CD4-positive, alpha-beta T cell treated with Interleukin-4 for 4 hours (primary cell): ENCODE data around the gene LRRC4C.

ENCODE experiments used
- DNase-seq: peaks from one replicate; pipeline ENCODE4 v3.0.0-alpha.2; 2020

LRRC4C gene

DNA sequence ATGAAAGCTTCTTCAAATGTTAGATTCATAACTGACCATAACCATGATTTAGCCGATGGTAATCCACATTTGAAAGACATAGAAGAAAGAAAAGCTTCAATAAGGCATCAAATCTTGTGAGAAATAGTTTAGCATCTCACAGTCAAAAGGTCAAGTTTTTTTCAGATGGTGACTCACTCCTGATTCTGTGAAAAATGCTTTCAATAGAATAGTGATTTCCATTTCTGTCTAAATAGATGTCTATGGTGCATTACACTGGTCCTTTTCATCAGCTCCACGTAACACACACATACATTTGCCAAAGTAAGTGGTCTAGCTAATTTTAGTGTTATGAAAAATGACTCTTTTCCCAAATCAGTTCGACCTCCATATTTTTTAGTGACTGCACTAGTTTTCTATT is 139.2 kb downstream of the LRRC4C start:
- no peak for DNase-seq

DNA sequence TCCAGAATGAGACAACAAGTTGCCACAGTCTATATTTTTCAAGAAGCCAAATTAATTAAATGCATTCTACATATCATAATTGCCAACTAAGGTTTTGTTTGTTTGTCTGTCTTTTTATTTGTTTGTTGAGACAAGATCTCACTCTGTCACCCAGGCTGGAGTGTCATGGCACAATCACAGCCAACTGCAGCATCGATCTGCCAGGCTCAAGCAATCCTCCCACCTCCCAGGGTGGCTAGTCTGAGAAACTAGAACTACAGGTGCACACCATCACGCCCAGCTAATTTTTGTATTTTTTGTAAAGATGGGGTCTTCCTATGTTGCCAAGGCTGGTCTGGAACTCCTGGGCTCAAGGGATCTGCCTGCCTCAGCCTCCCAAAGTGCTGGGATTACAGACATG is 140.0 kb downstream of the LRRC4C start:
- DNase-seq = no peak

DNA sequence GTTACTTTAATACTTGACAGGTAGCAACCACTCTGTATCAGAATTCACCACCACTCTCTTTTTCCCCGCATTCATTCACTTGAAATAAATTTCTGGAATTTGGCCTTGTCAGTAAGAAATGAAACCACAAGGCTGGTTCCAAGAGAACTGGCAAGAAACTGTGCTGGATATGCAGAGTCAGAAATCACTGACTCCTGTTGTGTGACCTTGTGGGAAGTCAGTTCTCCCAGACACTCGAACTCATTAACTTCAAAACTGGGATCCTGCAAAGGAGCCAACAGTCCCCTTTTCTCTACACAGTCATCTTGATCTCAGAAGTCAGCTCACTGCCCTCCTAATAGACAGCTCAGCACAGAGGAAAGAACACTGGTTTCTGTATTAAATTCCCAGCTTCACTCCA is 142.7 kb downstream of the LRRC4C start:
- DNase-seq = no peak

DNA sequence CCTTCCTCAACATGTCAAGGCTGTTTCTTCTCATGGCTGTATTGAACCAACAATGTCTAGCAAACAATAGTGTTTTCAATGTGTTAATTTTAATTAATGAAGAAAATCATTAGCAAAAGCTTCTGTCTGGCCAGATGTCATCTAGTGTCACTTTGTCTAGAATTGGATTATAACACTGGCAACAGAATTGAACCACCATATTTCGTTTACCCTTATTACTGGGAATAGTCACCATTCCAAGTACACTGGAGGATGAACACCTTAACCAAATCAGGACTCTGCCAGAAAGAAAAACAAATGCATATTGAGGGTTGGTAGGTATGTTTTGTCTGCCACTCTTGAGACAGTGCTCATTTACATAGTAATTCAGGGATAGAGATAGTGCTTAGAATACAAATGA is 146.2 kb downstream of the LRRC4C start:
- DNase-seq = no peak

DNA sequence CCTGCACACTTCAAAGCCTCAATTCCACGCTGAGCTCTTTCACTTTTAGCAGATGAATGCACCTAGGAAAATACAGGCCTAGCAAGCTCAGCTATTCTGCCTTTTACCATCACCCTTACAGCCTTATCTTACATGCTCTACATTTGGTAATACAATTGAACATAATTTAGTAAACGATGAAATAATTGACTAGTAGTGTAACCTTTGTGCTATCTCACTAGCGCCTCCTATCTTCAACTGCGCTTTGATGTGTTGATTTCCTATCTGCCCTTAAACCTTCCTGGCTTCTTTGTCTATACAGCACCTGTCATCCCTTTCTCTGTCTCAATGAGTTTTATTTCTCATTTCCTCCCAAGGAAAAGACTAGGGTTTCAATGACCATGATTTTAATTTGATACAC is 149.7 kb downstream of the LRRC4C start:
- no peak for DNase-seq

DNA sequence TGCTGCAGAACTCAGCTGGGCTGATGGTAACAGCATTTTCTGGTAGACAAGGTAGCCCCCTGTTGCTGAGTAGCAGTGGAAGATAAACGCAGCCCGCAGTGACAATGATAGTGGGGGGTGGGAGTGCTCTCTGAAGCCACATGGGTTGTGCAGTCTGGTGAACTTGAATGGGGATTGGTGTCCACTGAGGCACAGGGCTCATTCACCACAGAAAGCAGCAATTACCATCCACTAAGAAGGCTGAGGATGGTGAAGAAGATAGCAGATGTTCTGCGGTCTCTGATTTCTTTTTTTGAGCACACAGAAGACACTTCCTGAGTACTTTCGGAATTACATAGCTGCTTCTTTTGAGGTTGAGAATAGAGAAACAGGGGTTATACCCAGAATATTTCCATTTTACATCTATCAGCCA is 150.3 kb downstream of the LRRC4C start:
- no peak for DNase-seq

DNA sequence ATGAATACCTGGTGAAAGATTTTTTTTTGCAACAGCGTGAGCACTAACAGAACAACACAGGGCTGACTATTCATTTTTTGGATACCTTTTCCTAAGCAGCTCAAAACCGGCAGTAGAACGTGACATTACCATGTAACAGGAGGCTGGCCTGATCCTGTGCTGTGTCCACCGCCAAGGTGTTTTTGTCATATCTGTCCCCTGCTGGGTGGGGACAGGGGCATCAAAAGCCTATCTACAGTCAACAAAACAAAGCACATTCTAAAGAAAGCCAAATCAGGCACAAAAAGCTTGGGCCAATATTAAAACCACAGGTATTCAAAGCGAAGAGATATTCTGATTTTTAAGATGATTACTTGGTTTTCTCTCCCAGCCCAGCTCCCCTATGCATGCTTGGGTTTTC is 151.2 kb downstream of the LRRC4C start:
- no peak for DNase-seq

DNA sequence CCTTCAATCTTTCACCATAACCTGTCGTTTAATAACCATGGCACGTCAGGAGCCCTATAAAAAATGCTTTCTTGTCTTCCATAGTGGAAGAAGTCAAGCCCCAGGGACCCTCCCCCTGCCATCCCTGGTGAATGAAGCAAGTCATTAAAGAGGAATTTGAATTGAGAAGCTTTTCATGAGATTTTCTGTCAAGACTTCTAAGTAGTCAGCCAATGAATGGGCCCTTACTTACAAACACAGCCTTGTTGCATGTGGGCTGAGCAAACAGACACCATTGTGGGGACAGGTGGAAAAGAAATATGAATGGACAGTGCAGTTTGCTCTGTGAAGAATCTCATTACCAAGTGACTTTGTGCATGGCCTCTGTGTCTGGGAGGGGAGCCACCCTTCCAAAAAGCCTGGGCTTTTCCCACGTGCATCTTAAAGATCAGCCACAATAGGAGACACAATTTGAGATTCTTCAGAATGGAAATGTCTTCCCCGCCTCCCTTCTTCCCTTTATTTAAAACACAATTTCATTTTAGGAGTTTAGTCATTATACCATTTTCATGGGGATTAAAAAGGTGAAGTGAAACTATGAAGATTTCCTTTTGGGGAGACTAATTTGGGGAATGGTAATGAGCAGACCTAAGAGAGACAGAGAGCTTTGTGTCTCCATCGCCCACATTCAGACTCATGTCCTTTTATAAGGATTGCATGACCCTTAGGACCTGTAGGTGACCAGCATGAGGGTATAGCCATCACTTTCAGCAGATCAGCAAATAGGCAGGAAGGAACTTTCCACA is 152.0 kb downstream of the LRRC4C start:
- DNase-seq = no peak

DNA sequence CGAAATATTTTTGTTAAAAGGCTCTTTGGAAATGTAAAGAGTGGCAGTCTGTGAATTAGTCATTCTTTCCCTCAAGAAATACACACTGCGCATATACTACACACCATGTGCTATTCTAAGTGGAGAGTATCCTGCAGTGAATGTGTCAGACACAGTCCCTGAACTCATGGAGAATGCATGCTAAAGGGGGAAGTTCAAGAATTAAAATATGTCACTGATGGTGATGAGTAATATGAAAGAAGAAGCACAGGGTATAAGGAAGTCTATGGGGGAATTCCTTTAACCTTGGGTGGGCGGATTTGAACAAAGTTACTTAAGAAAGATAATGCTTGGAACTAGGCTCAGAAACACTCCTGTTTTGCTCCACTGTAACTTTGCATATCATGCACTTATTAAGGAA is 153.0 kb downstream of the LRRC4C start:
- no peak for DNase-seq

DNA sequence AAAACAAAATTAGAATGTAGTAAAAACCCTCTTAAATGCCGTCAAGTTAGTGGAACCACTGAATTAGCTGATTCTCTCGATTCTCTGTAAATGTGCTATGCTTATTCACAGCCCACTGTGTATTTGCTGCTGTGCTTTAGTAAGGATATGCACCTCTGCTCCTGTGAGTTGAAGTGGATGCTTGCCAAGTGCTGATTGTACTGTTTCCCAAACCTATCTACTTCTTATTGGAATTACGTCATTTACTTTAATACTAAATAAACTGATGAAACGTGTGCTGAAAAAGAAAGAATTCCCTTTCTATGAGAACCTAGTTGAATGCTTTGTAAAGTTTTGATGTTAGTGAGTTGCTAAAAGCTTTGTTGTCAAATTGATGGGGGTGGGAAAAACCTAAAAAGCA is 158.4 kb downstream of the LRRC4C start:
- no peak for DNase-seq

DNA sequence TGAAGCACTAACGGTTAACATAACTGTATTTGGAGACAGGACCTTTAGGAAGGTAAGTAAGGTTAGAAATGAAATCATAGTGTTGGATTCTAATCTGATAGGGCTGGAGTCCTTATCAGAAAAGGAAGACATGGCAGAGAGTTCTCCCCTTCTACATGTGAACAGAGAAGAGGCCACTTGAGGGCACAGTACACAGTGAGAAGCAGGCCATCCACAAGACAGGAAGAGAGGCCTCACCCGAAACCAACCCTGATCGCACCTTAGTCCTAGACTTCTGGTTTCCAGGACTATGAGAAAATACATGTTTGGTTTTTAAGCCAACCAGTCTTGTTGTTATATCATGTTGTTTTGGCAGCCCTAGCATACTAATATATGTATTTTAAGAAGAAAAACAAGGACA is 170.0 kb downstream of the LRRC4C start:
- no peak for DNase-seq

DNA sequence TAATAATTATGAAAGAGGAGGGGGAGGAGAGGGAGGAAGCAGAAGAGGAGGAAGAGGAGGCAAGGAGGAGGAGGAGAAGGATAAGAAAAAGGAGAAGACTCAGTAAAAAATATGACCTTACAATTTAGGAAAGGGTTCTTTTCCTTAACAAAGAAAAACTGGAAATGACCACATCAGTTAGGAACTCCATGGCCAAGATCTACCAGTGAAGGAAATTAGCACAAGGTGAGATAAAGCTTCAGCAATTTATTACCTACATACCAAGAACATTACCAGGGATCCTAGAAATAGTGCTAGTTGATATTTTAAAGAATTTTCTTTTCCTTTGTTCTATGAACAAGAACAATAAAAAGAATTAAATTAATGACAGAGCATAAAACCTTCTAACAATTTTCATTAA is 172.7 kb downstream of the LRRC4C start:
- DNase-seq = no peak

DNA sequence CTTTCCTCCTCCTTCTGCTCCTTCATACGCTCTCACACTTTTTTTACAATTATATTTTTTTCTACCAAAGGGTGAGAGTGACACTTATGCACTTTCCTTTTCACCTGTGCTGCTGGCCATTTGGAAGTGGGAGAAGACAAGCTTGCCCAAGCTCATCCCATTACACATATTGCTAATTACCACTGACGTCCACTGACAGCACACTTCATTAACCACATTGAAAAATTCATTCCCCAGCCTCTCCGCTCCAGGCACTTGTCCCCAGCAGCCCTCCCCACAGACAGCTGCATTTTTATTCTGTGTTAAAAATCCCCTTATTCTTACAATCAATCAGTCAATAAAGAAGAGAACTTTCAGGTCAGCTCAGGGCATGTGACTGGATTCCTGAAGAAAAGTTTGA is 175.1 kb downstream of the LRRC4C start:
- DNase-seq = no peak

DNA sequence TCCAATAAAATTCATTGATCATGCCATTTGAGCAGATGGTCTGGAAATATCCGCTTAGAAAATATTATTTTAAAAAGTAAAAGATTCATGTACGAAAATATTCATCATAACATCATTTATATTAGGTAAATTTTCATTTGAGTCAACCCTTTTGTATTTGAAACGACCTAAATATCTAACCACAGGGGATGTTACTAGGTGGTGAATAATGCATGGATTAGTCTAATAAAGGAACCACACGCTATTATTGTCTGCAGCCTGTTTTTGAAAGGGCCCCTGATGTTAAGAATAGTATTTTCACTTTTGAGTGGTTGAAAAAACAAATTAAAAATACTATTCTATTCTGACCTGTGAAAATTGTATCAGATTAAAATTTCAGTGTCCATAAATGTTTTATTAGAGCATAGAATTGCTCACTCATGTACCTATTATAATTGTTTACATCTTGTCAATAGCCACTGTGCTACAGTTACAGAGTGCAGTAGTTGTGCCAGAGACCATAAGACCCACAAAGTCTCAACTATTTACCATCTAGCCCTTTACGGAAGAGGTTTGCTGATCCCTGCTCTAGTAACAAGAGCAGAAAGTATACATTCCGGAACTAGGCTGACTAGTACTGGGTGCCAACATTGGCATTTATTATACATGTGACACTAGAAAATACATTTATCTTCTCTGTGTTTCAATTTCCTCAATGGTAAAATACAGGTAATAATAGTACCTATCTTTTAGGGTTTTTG is 176.1 kb downstream of the LRRC4C start:
- no peak for DNase-seq

DNA sequence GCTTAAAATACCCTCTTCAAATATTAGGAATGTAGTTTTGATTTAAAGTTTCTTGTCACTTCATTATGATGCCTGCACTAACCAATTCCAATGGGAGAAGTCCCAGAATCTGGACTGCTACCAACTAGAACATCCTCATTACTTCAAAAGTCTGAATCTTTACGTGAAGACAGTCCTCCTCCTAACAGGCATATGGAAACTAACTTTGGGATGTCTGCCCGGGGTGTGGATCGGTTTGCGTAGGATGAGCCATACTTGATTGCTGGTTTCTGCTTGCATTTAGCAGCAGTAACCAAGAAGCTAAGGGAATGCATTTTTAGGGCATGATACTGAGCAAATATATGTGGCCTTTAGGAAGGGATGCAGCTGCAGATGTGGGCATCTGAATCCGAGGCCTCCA is 177.1 kb downstream of the LRRC4C start:
- no peak for DNase-seq

DNA sequence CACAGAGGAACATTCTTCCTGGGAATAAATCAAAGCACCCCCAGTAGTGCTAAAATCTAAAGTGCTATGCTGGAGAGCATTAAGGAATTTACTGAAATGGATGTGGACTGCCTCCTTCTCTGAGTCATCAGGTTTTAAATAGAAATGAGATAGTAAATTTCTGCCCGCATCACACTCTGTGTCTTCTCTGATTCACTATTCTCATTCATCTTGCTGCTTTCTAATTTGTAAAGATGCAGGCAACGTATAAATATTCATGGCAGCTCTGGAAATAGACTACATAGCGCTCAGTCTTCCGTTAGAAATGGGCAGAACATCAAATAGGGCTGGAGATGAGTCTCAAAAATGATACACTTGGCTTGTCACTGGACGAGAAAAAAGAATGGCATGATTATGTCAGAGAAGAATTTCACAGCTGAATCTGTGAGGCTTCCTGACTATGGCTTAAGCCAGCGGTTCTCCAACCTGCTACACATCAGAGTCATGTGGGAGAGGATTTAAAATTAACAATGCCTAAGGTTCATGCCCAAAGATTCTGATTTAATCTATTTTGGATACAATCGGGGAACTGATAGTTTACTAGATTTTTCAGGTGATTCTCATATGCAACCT is 178.2 kb downstream of the LRRC4C start:
- DNase-seq = no peak

DNA sequence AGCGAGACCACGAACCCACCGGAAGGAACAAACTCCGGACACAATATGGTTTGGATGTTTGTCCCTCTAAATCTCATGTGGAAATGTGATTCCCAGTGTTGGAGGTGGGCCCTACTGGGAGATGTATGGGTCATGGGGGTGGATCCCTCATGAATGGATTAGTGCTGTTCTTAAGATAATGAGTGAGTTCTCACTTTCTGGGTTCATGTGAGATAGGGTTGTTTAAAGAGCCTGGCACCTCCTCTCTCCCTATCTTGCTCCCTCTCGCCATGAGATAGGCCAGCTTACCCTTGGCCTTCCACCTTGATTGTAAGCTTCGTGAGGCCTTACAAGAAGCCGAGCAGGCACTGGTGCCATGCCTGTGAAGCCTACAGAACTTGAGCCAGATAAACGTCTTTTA is 184.6 kb downstream of the LRRC4C start:
- no peak for DNase-seq

DNA sequence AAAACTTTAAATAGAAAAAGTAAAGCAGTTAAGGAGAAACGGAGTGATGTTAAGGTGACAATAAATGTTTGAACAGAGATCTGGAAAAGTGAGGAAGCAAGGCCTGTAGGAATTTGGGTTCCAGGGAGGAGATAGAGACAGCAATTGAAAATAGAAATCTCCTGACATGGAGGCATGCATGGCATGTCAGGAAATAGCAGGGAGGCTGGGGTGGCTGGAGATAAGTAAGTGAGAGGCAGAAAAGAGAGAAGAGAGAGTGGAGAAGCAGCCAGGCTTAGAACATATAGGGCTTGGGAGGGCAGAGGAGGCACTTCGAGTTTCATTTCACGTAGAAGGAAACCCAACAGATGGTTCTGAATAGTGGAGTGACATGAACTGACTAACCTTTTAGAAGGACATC is 185.5 kb downstream of the LRRC4C start:
- no peak for DNase-seq

DNA sequence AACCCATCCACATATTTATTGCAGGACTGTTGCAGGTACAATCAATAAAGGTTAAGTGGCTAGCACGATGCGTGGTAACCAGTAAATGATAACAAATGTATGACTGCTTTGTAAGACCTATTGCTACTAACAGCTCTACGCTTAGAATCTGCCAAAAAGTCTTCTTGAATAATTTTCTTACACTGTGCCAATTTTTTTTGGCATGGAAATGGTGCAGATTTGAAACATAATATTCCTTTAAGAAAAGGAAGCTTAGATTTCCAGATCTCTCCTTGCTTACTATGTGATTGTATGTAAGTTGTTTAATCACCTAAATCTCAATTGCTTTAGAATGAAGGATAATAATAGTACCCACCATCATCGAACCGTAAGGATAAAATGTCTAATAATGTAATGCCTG is 192.0 kb downstream of the LRRC4C start:
- no peak for DNase-seq

DNA sequence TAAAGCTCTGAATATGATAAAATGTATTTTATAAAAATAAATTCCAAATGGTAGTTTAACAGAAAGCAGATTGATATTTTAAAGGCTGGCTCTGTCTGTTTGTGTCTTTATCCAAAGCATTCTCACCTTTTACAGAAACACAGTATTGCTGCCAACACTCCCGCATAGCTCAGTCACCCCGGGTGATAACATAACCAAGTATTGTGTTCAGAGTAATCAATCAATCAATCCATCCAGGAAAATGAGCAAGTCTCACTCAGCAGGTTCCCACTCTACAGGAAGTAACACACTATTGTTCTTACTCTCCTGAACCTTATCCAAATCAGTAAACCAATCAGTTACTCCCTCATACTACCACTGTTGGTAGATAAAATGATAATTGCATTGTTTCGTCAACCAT is 203.4 kb downstream of the LRRC4C start:
- DNase-seq = no peak

DNA sequence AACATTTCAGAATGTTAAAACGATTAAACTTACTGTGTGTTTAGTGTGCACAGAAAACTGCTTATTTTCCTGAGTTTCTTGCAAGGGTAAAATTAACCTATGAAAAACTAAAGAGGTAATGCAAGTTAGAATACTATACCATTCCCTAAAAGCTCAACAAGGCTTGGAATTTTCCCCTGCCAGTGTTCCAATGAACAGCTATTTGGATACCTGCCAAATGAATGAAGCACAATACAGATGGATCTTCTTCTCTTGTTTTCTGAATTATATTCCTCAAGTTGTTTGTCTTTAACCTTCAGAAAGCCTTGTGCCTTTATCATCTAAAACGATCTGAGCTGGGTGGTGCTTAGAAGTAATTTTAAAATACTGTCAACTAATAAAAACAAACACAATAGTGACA is 204.5 kb downstream of the LRRC4C start:
- no peak for DNase-seq

DNA sequence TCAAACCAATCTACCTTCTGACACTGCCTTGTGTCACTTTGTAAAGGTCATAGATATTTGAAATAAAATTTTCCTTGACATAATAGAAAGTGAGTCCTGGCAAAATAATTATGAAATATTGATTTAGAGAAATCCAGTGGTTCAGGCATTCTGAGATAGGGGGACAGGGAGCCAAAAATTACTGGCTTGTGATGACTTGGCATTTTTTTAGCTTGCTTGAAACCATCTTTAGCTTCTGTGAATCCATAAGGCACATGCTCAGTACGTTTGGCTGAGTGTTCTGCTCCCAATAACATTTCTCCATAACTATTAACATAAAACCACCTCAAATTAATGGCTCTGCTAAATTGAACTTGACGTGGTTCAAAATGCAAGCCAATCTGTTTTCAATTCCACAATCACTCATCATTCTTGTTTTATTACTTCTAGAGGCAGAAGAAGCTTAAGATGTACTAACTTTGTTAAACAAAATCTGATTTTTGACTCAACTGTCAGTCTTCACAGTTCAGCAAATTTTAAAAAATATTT is 209.0 kb downstream of the LRRC4C start:
- DNase-seq = no peak

DNA sequence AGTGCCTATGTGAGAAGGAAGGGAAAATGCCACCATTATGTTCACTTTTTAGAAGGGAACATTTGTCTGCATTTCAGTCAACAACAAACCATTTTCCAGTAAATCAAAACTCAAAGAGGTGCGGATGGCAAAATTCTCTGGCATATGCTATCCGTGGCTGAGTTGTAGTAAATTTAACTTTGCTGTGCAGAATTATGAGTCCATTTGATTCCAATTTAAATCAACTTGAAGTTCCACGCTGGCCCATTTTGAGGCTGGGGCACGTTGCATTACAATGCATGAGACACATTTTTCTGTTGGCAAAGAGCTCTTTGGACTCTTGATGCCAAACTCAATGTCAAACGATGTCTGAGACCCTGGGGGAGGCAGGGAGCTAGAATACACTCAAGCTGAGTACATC is 211.8 kb downstream of the LRRC4C start:
- DNase-seq = no peak

DNA sequence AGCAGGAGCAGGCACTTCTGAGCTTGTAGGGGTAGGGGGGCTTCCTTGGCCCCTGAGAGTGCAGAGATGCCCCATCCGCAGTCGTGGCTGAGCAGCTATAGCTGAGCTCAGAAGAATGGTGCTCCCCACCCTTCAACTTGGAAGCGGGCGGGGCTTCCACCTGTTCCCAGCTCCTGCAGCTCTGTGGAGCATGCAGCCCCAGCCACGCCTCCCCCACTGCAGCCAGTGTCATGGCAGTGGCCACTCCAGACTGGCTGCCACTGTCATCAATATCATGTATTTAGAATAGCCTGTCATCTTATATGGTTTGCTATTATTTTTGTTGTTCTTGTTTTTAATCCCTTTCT is 213.1 kb downstream of the LRRC4C start:
- no peak for DNase-seq
